ENCODE measurements around the gene USP13. TPM values are rescaled to one million over a fixed set of nuclear protein-coding genes. Genes with fewer than 3 reads are reported as not detected.

USP13 gene
- total and polyA plus RNA-seq, 10 of the 15 experiments (the other 5 are each of a cell fraction or from before 2014, with no cell fraction given), result 3.2 to 20.8 (median 9.0) TPM

DNA sequence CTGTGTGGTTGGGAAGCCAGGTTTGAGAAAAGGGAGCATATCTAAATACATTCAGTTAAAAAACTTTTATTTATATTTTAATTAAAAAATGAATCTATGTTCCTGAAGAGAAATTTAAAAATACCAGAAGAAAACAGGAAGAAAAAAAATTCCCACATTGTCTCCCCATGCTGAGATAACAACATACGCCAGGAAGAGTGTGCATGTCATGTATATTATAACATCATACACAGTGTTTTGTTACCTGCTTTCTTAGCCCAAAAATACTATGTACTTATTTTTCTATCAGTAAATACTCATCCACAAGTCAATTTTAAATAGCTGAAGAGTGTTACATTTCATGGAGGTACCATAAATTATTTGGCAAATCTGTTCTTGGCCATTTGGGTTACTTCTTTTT, 18.5 kb downstream of the USP13 start:
- WGBS (ENCODE audit: insufficient coverage, insufficient replicate concordance, low lambda C conversion rate, missing lambda C conversion rate), result 88% methylated on average over 1 of the region's 1 CpG
- H3K9ac ChIP-seq (ENCODE audit: control insufficient read depth, insufficient read depth, low read length), result no peak overlapping the region
- BruUV-seq (replicated peaks), result no TSS peak
- ChIA-PET RAD21 (ENCODE audit: unreplicated experiment) (no interaction called here), POLR2A (no interaction called here), SMC1A (ENCODE audit: uncharacterized antibody, unreplicated experiment) (interaction anchor here (1.3 to 1.6 kb wide), 2 partner anchors 9 to 13 kb away, joined by 4 to 5 read pairs; no protein-coding TSS in a partner anchor), CTCF (interaction anchor here (0.9 kb wide), 1 partner anchor 24 kb away, joined by 3 read pairs; no protein-coding TSS in a partner anchor)
- H3K4me3 ChIP-seq, result no peak overlapping the region
- H3K27ac ChIP-seq (ENCODE audit: control insufficient read depth, insufficient read depth), result no peak overlapping the region
- in situ Hi-C loops (cut with MboI) (no loop called here), intact Hi-C loops (cut with micrococcal nuclease; ENCODE audit: unreplicated experiment) (no loop called here)
- H2AFZ ChIP-seq (ENCODE audit: control insufficient read depth, low read depth, low read length), result no peak overlapping the region
- ATAC-seq (no peak), FAIRE-seq (no peak), DNase-seq (ENCODE audit: low read depth, low spot score) (no peak)
- H3K79me2 ChIP-seq (ENCODE audit: control insufficient read depth, insufficient read depth, low read length), result peaks cover 1% of the 10 kb centered on the region
- H3K27me3 ChIP-seq (replicated peaks in 1 of 2; ENCODE audit: control insufficient read depth in 2 of 2, insufficient read depth in 2 of 2, low read length in 1 of 2), result no peaks in the 10 kb centered on the region
- no peaks in the 10 kb centered on the region for H3K4me1 ChIP-seq (ENCODE audit: control insufficient read depth, insufficient read depth, low read length)
- H3K9me3 ChIP-seq (replicated peaks; ENCODE audit: control insufficient read depth, insufficient read depth, low read length), result no peaks in the 10 kb centered on the region
- H4K20me1 ChIP-seq (ENCODE audit: control insufficient read depth, insufficient read depth), result no peaks in the 10 kb centered on the region
- H3K36me3 ChIP-seq (ENCODE audit: control insufficient read depth in 2 of 2, insufficient read depth in 2 of 2, low read length in 1 of 2), result no peaks in the 10 kb centered on the region; a peak in 1 of 4 replicates
- H3K4me2 ChIP-seq (ENCODE audit: control insufficient read depth, insufficient read depth), result no peak overlapping the region
- TF ChIP-seq TAF1 (IDR thresholded peaks at IDR 0.05; ENCODE audit: borderline replicate concordance, low read depth, low read length) (no peak), WRNIP1 (IDR thresholded peaks at IDR 0.05; ENCODE audit: borderline replicate concordance, low read depth, low read length) (no peak), MTA3 (IDR thresholded peaks at IDR 0.05; ENCODE audit: borderline replicate concordance, low read length) (no peak), SREBF1 (IDR thresholded peaks at IDR 0.05; ENCODE audit: low read length) (no peak), NR2C1 (IDR thresholded peaks at IDR 0.05) (no peak), SUPT20H (IDR thresholded peaks at IDR 0.05; ENCODE audit: borderline replicate concordance, control insufficient read depth, low read depth, low read length) (no peak), SMARCA5 (IDR thresholded peaks at IDR 0.05) (no peak), TCF12 (IDR thresholded peaks at IDR 0.05; ENCODE audit: low read depth, low read length) (no peak), POU2F2 (IDR thresholded peaks at IDR 0.05; ENCODE audit: borderline replicate concordance, low read depth, low read length) (no peak), POLR2AphosphoS2 (IDR thresholded peaks at IDR 0.05; ENCODE audit: low read depth, low read length) (no peak)
- TF ChIP-seq, protein P1, sequence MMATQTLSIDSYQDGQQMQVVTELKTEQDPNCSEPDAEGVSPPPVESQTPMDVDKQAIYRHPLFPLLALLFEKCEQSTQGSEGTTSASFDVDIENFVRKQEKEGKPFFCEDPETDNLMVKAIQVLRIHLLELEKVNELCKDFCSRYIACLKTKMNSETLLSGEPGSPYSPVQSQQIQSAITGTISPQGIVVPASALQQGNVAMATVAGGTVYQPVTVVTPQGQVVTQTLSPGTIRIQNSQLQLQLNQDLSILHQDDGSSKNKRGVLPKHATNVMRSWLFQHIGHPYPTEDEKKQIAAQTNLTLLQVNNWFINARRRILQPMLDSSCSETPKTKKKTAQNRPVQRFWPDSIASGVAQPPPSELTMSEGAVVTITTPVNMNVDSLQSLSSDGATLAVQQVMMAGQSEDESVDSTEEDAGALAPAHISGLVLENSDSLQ (IDR thresholded peaks at IDR 0.05), result no peak
- TF ChIP-seq, protein P2, sequence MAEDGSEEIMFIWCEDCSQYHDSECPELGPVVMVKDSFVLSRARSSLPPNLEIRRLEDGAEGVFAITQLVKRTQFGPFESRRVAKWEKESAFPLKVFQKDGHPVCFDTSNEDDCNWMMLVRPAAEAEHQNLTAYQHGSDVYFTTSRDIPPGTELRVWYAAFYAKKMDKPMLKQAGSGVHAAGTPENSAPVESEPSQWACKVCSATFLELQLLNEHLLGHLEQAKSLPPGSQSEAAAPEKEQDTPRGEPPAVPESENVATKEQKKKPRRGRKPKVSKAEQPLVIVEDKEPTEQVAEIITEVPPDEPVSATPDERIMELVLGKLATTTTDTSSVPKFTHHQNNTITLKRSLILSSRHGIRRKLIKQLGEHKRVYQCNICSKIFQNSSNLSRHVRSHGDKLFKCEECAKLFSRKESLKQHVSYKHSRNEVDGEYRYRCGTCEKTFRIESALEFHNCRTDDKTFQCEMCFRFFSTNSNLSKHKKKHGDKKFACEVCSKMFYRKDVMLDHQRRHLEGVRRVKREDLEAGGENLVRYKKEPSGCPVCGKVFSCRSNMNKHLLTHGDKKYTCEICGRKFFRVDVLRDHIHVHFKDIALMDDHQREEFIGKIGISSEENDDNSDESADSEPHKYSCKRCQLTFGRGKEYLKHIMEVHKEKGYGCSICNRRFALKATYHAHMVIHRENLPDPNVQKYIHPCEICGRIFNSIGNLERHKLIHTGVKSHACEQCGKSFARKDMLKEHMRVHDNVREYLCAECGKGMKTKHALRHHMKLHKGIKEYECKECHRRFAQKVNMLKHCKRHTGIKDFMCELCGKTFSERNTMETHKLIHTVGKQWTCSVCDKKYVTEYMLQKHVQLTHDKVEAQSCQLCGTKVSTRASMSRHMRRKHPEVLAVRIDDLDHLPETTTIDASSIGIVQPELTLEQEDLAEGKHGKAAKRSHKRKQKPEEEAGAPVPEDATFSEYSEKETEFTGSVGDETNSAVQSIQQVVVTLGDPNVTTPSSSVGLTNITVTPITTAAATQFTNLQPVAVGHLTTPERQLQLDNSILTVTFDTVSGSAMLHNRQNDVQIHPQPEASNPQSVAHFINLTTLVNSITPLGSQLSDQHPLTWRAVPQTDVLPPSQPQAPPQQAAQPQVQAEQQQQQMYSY (CRISPR knock-in tag; IDR thresholded peaks at IDR 0.05), result no peak
- TF ChIP-seq, protein P3, sequence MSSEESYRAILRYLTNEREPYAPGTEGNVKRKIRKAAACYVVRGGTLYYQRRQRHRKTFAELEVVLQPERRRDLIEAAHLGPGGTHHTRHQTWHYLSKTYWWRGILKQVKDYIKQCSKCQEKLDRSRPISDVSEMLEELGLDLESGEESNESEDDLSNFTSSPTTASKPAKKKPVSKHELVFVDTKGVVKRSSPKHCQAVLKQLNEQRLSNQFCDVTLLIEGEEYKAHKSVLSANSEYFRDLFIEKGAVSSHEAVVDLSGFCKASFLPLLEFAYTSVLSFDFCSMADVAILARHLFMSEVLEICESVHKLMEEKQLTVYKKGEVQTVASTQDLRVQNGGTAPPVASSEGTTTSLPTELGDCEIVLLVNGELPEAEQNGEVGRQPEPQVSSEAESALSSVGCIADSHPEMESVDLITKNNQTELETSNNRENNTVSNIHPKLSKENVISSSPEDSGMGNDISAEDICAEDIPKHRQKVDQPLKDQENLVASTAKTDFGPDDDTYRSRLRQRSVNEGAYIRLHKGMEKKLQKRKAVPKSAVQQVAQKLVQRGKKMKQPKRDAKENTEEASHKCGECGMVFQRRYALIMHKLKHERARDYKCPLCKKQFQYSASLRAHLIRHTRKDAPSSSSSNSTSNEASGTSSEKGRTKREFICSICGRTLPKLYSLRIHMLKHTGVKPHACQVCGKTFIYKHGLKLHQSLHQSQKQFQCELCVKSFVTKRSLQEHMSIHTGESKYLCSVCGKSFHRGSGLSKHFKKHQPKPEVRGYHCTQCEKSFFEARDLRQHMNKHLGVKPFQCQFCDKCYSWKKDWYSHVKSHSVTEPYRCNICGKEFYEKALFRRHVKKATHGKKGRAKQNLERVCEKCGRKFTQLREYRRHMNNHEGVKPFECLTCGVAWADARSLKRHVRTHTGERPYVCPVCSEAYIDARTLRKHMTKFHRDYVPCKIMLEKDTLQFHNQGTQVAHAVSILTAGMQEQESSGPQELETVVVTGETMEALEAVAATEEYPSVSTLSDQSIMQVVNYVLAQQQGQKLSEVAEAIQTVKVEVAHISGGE (CRISPR knock-in tag; IDR thresholded peaks at IDR 0.05), result no peak
- TF ChIP-seq, protein P4, sequence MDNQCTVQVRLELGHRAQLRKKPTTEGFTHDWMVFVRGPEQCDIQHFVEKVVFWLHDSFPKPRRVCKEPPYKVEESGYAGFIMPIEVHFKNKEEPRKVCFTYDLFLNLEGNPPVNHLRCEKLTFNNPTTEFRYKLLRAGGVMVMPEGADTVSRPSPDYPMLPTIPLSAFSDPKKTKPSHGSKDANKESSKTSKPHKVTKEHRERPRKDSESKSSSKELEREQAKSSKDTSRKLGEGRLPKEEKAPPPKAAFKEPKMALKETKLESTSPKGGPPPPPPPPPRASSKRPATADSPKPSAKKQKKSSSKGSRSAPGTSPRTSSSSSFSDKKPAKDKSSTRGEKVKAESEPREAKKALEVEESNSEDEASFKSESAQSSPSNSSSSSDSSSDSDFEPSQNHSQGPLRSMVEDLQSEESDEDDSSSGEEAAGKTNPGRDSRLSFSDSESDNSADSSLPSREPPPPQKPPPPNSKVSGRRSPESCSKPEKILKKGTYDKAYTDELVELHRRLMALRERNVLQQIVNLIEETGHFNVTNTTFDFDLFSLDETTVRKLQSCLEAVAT (IDR thresholded peaks at IDR 0.05), result no peak
